Uterus (tissue), 2 donors: ENCODE data around the gene KCTD1.

Experiments used
- CTCF ChIP-seq, 4 experiments: fragments of 200-600 bp in 2 of 4; fragments of 450-650 bp in 2 of 4; sonication (generic) in 2 of 4; IDR thresholded peaks; one replicate each; pipeline ENCODE4 v1.5.1; 2016 to 2019; ENCODE audit warnings: antibody characterized with exemption in 4 of 4, mild to moderate bottlenecking in 2 of 4, moderate library complexity in 1 of 4
- POLR2A ChIP-seq, 2 donors: fragments of 450-650 bp; IDR thresholded peaks; one replicate each; pipeline ENCODE4 v1.6.1; 2016; ENCODE audit warnings: antibody characterized with exemption in 2 of 2, mild to moderate bottlenecking in 1 of 2, moderate library complexity in 1 of 2

- TF ChIP-seq CTCF (IDR thresholded peaks at IDR 0.05) (no peak), POLR2A (IDR thresholded peaks at IDR 0.05) (no peak)
These were observed 142.0 kb downstream of the KCTD1 start for GRCh38 chr18:26406324-26406723.
